Measurements from ENCODE around the gene ZNF534. TPM values are rescaled to one million over a fixed set of nuclear protein-coding genes. Genes with fewer than 3 reads are reported as not detected.
A peak's percentile ranks its signal among the peaks of the same experiment; 100 is the strongest.
"Not testable (repeated sequence)": the region's sequence is repeated elsewhere in the genome, so short reads cannot be mapped to it uniquely, and the experiment has no call there.

Gene ZNF534
- total RNA-seq = 2.8 TPM

DNA sequence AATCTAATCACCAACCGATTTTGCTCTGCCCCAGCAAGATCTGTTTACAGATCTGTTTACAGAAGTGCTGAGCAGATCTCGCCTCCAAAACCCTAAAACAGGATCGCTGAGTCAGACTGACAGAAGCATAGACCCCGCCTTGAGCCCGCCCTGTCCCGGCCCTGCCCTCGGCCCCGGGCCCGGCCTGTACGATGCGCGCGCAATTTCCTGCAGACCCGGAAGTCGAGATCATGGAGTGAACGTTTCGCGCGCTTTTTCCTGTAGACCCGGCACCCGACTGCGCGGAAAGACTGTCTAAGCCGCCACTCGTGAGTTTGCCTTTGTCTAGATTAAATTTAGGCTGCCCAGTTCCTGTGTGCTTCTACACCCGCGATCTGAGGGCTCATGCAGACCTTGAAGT is at the start of gene ZNF534:
TSS of gene ZNF534 (plus strand) at position 212 of the 400 bp plus-strand sequence. CDS start 2,327 bp downstream, outside the sequence.
- no peak for DNase-seq

DNA sequence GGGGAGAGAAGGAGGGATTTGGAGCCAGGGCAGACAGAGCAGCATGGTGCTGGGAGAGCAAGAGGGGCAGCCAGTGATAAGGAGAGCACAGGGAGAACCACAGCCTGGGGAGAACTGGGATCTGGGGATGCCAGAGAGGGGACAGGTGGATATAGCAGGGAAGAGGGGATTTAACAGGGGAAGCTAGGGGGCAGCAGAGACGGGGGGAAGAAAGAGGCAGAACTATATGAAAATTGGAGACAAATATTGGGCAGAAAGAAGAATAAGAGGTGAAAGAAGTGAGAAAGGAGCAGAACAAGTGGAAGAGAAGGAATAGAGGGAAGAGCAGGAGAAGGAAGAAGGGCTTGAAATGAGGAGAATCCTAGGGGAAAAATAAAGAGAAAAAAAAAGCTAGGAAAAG is 37.8 kb upstream of the ZNF534 start:
- no peak for DNase-seq

DNA sequence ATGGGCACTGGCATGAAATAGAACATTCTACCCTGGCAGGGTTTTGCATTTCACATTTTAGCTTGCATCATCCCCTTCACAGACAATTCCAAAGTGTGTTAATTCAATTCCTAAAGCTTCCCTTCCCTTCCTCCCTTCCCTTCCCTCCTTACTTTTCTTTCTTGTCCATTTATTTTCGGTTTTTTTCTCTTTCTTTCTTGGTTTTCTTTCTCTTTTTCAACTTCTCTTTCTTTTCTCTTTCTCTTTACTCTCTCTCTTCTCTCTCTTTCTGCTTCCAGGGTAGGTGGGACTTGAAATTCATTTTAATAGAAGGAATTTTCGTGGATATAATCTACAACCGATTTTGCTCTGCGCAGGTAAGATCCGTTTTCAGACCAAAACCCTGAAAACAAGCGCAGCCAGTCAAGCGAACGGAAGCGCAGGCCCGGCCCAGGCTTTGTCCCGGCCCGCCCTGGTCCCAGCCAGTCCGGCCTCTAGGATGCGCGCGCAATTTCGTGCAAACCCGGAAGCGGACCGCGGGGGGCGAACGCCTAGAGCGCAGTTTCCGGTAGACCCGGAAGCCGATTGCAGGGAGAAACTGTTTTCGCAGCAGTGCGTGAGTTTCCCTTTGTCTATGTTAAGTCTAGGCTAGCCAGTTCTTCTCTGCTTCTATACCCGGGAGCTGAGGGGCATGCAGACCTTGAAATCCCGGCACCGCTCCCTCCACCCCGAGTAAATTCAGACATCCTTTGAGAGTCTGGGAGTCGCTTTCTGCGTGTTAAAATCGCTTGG is 31.5 kb upstream of the ZNF534 start, which contains the start of gene ZNF528:
TSS of gene ZNF528 (plus strand) at position 540 of the 771 bp plus-strand sequence. CDS start 4,165 bp downstream, outside the sequence.
- DNase-seq = peak; percentile 88

DNA sequence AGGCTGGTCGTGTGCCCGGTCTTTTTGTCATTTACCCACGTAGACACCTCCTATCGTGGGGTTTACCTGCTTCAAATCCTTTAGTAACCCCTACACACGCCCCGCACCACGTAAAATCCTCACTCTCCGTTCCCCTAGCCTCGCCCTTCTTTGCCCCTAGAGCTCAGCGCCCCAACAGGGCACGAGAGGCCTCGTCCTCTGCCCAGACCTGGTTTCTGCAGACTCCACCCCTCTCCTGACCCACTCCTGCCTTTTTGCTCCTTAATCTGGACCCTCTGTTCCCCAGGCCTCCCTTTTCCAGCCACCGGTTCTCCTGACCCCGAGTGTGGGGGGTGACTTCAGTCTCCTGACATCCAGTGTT is 30.9 kb upstream of the ZNF534 start:
- DNase-seq = no peak

DNA sequence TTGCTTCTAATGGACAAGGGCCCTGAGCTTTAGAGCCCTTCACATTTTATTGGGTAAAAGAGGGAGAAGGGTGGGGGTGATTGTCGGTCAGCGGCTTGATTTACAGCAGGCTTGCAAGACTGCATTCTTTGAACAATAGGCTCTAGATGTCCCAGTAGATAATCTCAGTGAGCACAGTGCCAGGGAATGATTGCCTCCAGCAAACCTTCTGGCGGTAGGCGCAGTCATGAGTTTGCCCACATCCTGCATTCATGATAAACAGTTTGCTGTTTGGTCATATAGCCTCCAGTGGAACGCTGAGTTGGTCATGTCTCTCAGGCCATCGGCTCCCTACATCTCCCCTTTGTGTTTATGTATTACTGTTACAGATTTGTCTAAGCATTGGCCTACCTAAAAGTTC is 18.7 kb upstream of the ZNF534 start:
- DNase-seq = no peak

DNA sequence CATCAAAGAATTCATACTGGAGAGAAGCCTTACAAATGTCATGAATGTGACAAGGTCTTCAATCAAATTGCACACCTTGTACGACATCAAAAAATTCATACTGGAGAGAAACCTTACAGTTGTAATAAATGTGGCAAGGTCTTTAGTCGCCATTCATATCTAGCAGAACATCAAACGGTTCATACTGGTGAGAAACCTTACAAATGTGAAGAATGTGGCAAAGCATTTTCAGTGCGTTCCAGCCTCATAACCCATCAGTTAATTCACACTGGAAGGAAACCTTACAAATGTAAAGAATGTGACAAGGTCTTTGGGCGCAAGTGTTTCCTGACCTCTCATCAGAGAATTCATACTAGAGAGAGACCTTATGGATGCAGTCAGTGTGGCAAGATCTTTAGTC is 13.2 kb upstream of the ZNF534 start:
- DNase-seq = no peak

GRCh38 chr19:52442179-52442578 is 13.2 kb downstream of the ZNF534 start:
- DNase-seq = no peak

DNA sequence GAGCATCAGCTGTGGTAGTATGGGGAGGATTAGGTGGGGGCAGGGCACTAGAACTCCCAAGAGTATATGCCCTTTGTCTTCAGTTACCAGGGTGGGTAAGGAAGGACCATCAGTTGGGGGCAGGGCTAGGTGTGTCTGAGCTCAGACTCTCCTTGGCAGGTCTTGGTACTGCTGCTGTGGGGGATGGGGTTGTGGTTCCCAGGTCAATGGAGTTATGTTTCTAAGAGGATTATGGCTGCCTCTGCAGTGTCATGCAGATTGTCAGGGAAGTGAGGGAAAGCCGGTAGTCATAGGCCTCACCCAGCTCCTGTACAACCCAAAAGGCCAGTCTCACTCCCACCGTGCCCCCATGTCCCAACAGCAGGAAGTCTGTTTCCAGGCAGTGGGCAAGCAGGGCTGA is 15.6 kb downstream of the ZNF534 start:
- no peak for DNase-seq

GRCh38 chr19:52451241-52451640 is 22.3 kb downstream of the ZNF534 start:
- DNase-seq = no peak

DNA sequence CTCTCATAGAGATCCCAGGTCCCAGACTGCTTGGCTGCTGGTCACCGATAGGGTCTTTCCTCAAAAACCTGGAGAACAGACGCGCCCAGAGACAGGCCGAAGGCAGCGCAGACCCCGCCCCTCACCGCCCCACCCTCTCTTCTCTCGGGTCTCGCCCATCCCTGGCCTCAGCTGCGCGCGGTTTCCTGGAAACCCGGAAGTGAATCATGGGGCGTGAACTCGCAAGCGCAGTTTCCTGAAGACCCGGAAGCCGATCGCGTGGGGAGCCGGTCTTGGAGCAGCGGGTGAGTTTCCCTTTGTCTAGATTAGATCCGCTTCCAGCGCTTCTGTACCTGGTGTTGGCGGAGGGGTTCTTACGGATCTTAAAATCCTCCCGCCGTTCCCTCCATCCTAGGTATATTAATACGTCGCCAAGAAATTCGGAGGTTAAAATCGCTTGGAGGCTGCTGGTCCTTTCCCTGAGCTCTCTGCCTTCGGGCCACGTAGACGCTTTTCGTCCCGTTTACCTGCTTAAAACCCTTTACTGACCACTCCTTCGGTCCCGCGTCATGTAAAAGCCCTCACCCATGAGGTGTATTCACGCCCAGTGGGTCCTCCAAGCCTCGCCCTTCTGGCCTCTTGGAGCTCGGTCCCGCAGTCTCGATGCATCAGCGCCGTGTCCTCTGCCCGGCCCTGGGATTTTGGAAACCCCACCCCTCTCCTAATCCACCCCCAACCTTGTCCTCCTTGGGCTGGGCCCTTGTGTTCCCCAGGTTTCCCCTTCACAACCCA is 24.6 kb downstream of the ZNF534 start, which contains the start of gene ZNF578:
TSS of gene ZNF578 (plus strand) at position 230 of the 771 bp plus-strand sequence. CDS start 48,293 bp downstream, outside the sequence.
- peak; percentile 33 for DNase-seq

DNA sequence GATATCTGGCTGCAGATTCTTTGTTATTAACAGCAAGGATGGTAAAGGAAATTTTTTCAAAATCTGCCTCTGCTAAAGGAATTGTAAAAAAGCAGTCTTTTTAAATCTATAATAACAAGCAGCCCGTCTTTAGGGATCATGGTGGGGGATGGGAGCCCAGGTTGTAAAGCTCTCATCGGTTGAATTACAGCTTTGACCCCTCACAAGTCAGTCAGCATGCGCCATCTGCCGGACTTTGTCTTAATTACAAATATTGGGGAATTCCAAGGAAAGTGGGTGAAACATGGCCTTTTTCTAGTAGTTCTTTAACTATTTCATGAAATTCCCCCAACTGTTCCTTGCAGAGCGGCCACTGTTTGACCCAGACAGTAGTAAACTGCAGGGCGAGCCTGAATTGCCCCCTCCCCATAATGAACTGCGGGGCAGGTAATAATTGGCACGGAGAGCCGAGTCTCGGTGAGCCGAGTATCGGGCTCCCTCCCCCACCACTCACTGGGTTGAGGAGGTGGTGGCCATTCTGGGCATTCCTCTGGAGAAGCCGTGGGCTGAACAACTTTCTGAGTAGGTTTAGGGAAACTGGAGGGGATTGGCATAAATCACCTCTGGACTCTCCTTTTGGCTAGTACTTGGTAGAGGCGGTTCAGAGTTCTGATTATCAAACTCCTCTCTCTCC is 36.0 kb downstream of the ZNF534 start:
- no peak for DNase-seq

- DNase-seq = no peak
Measured at GRCh38 chr19:52473655-52474350, 44.9 kb downstream of the ZNF534 start.

DNA sequence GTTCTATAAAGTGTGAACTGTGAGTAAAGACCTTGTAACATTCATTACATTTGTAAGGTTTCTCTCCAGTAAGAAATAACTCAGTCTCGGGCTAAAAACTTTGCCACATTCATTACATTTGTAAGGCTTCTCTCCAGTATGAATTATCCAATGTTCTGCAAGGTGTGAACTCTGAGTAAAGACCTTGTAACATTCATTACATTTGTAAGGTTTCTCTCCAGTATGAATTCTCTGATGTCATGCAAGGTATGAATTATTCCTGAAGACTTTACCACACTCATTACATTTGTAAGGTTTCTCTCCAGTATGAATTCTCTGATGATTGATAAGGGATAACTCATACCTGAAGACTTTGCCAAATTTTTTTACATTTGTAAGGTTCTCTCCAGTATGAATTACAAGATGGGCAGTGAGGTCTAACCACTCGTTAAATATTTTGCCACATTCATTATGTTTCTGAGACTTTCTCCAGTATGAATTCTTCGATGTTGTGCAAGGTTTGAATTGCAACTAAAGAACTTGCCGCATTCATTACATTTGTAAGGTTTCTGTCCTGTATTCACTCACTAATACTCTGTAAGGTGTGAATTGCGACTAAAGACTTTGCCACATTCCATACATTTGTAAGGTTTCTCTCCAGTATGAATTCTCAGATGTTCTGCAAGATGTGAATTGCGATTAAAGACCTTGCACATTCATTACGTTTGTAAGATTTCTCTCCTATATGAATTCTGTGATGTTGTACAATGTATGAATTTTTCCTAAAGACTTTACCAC is 45.6 kb downstream of the ZNF534 start:
- DNase-seq = no peak

DNA sequence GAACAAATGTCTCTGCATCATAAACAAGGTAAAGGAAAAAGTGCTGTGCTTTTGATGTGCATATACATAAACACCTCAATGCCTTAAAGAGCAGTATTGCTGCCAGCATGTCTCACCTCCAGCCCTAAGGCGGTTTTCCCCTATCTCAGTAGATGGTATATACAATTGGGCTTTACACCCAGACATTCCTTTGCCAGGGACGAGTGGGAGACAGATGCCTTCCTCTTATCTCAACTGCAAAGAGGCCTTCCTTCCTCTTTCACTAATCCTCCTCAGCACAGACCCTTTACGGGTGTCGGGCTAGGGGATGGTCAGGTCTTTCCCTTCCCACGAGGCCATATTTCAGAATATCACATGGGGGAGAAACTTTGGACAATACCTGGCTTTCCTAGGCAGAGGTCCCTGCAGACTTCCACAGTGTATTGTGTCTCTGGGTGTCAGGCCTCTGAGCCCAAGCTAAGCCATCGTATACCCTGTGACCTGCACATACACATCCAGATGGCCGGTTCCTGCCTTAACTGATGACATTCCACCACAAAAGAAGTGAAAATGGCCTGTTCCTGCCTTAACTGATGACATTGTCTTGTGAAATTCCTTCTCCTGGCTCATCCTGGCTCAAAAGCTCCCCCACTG is 55.3 kb downstream of the ZNF534 start:
- not testable (repeated sequence) for DNase-seq

DNA sequence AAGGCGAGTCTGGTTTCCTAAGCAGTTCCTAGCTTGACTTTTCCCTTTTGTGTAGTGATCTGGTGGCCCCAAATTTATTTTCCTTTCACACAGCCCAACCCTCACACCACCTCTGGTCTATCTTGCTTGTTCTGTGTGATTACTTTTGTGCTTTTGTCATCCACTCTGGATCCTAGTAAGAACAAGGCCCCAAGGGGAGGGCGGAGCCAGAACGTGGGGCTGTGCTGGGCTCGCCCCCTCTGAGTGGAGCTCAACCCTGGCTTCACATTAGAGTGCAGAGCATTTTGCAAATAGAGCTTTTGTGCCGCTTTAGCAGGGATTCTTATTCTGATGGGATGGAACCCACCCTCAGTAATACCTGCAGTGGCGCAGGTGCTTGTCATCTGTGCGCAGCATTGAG is 56.1 kb downstream of the ZNF534 start:
- DNase-seq = not testable (repeated sequence)

DNA sequence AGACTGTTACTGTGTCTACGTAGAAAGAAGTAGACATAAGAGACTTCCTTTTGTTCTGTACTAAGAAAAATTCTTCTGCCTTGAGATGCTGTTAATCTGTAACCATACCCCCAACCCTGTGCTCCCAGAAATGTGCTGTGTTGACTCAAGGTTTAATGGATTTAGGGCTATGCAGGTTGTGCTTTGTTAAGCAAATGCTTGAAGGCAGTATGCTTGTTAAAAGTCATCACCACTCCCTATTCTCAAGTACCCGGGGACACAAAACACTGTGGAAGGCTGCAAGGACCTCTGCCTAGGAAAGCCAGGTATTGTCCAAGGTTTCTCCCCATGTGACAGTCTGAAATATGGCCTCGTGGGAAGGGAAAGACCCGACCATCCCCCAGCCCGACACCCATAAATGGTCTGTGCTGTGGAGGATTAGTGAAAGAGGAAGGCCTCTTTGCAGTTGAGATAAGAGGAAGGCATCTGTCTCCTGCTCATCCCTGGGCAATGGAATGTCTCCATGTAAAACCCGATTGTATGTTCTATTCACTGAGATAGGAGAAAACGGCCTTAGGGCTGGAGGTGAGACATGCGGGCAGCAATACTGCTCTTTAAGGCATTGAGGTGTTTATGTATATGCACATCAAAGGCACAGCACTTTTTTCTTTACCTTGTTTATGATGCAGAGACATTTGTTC is 56.8 kb downstream of the ZNF534 start:
- not testable (repeated sequence) for DNase-seq

DNA sequence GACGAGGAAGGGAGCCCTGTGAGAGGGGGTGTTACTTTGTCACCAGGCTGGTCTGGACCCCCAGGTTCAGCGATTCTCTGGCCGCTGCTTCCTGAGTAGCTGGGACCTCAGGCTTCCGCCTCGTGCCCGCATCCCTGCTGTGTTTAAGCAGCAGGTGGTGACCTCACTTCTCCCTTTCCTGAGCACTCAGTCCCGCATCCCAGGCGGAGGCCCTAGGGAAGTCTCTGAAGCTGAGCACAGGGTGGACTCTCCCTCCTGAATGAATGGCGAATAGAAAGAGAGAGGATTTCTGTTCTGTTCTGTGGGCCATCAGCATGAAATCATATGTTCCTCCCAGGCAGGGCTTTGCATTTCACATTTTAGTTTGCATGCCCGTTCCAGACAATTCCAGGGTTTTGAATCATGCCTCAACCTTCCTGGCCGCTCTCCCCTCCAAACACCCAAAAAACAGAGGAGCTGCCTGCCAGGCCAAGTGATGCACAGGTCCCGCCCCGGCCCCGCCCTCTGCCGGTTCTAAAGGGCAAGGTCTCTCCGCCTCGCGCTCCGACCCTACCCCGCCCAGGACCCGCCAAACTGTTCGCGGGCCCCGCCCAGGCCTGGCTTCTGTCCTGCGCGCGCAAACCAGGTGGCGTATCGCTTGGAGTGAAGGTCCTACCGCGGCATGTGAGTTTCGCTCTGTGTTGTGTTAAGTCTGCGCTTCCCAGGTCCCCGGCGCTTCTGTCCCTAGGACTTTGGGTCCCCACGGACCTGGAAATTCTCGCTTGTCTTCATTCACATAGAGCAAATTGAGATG is 63.4 kb downstream of the ZNF534 start:
- no peak for DNase-seq

DNA sequence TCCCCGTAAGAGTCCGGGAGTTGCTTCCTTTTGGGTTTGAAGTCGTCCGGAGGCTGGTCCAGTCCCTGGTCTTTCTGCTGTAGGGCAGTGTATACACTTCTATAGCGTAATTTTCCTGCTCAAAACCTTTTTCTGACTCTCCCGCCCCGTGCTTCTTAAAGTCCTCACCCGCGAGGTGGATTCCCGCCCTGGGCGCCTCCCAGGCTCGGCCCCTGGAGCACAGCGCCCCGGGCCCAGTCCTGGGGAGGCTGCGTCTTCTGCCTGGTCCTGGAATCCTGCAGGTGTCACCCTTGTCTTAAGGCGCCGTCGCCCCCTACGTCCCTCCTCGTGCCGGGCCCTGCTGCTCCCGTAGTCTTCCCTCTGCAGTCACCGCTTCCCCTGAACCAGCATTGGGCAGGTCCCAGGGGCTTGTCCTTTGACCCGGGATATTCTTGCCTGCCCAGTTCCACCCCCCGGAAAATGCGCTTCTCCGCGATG is 64.1 kb downstream of the ZNF534 start:
- no peak for DNase-seq

GRCh38 chr19:52494518-52494917 is 65.6 kb downstream of the ZNF534 start:
- no peak for DNase-seq

Data from occipital lobe (tissue), 2 donors.